ENCODE results near the gene CCDC77. TPM values are rescaled to one million over a fixed set of nuclear protein-coding genes. Genes with fewer than 3 reads are reported as not detected.
A peak's percentile ranks its signal among the peaks of the same experiment; 100 is the strongest.
"Not testable (repeated sequence)": the region's sequence is repeated elsewhere in the genome, so short reads cannot be mapped to it uniquely, and the experiment has no call there.

CCDC77 gene
- total and polyA plus RNA-seq, 8 donors = 0.58 to 7.3 (median 4.3) TPM

DNA sequence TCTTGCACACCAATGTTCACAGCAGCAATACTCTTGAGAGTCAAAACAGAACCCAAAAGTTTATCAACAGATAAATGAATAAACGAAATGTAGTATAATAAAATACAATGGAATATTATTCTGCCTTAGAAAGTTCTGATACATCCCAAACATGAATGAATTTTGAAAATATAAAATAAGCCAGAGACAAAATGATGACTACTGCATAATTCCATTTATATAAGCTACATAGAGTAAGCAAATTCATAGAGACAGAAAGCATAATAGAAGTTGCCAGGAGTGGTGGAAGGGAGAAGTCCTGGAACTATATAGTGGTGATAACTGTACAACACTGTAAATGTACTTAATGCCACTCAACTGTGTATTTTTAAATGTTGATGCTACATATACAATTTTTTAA, 33.5 kb upstream of the CCDC77 start:
- WGBS, 5 donors = 70 to 85% (median 81%) methylated on average over 1 of the region's 1 CpG

GRCh38 chr12:370739-371485, 30.5 kb upstream of the CCDC77 start:
- intact Hi-C loops (cut with DNase I; ENCODE audit: low total_unique reads); H3K4me3 ChIP-seq; H3K4me1 ChIP-seq; H3K9me3 ChIP-seq; H3K27me3 ChIP-seq; H3K27ac ChIP-seq; DNase-seq: not testable (repeated sequence)
- H3K36me3 ChIP-seq = peaks cover 23 to 65% (median 63%) of the 10 kb centered on the region in 4 donors
- 94 to 98% (median 97%) methylated on average over 5 of the region's 5 CpGs for WGBS, 5 donors

More for the DNA sequence above, 33.5 kb upstream of the CCDC77 start:
- intact Hi-C loops (cut with DNase I; ENCODE audit: low total_unique reads) = no loop called here
- H3K27me3 ChIP-seq = no peaks in the 10 kb centered on the region
- no peaks in the 10 kb centered on the region for H3K4me1 ChIP-seq
- H3K36me3 ChIP-seq = peaks cover 25 to 77% (median 76%) of the 10 kb centered on the region in 4 donors
- H3K9me3 ChIP-seq = peaks cover 7 to 12% (median 9%) of the 10 kb centered on the region in 4 donors
- TF ChIP-seq EP300 (IDR thresholded peaks at IDR 0.05) = no peak
- TF ChIP-seq POLR2AphosphoS5 (IDR thresholded peaks at IDR 0.05) = no peak
- no peak for TF ChIP-seq POLR2A (IDR thresholded peaks at IDR 0.05)
- TF ChIP-seq CTCF (IDR thresholded peaks at IDR 0.05) = no peak
- H3K27ac ChIP-seq = no peak overlapping the region
- DNase-seq = no peak
- no peak overlapping the region for H3K4me3 ChIP-seq

- no peaks in the 10 kb centered on the region for H3K9me3 ChIP-seq
- intact Hi-C loops (cut with DNase I; ENCODE audit: low total_unique reads) = no loop called here
- H3K27ac ChIP-seq = no peak overlapping the region
- TF ChIP-seq POLR2AphosphoS5 (IDR thresholded peaks at IDR 0.05) = no peak
- no peak for TF ChIP-seq EP300 (IDR thresholded peaks at IDR 0.05)
- TF ChIP-seq CTCF (IDR thresholded peaks at IDR 0.05) = no peak
- no peak for TF ChIP-seq POLR2A (IDR thresholded peaks at IDR 0.05)
- DNase-seq = no peak
- peak overlapping the region in 2 of 4 donors; percentile 77 to 93 for H3K4me3 ChIP-seq
- H3K36me3 ChIP-seq = peaks cover 29 to 38% (median 35%) of the 10 kb centered on the region in 4 donors
- peaks cover 18 to 46% (median 32%) of the 10 kb centered on the region in 4 donors for H3K4me1 ChIP-seq
- WGBS, 5 donors = 61 to 67% (median 64%) methylated on average over 4 of the region's 4 CpGs
- H3K27me3 ChIP-seq = no peaks in the 10 kb centered on the region
Observed at GRCh38 chr12:386651-387050, 14.8 kb upstream of the CCDC77 start.

DNA sequence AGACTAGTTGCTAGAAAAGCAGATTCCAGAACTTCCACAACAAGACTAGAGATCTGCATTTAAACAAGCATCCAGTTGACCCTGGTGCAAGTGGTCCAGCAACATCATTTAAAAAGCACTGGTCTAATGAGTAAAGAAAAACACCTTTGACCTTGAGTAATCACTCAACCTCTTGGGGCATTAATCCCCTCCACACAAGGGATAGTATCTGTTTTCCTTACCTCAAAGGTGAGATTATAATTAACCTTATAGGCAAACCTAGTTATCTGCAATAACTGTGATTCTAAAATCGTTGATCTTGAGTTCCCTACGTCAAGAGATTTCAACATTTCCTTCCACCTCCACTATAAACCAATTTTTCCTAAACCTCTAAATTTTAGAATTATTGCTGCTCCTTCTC, 13.4 kb upstream of the CCDC77 start:
- DNase-seq = peak in 1 of 2 donors; percentile 13
- H3K27ac ChIP-seq = peak overlapping the region in 4 of 5 donors; percentile 92 to 97 (median 94)
- TF ChIP-seq EP300 (IDR thresholded peaks at IDR 0.05) (no peak), POLR2AphosphoS5 (IDR thresholded peaks at IDR 0.05) (no peak), CTCF (IDR thresholded peaks at IDR 0.05) (no peak), POLR2A (IDR thresholded peaks at IDR 0.05) (no peak)
- peaks cover 15 to 25% (median 21%) of the 10 kb centered on the region in 4 donors for H3K36me3 ChIP-seq
- H3K9me3 ChIP-seq = no peaks in the 10 kb centered on the region
- 0 to 1% (median 0%) methylated on average over 2 of the region's 2 CpGs for WGBS, 5 donors
- peaks cover 18 to 46% (median 32%) of the 10 kb centered on the region in 4 donors for H3K4me1 ChIP-seq
- H3K27me3 ChIP-seq = no peaks in the 10 kb centered on the region
- intact Hi-C loops (cut with DNase I; ENCODE audit: low total_unique reads) = no loop called here
- H3K4me3 ChIP-seq = peak overlapping the region; percentile 77 to 93 (median 88)

Data from stomach (tissue), 9 donors.